NCI-H1092 treated with DMSO at 0.1 percent for 48 hours (cell line): ENCODE results near the gene PPP2CA.
"Not testable (repeated sequence)": the region's sequence is repeated elsewhere in the genome, so short reads cannot be mapped to it uniquely, and the experiment has no call there.

Experiments
- DNase-seq: peaks from one replicate; lab custom pipeline; 2025; lab: John Stamatoyannopoulos, UW

PPP2CA gene

DNA sequence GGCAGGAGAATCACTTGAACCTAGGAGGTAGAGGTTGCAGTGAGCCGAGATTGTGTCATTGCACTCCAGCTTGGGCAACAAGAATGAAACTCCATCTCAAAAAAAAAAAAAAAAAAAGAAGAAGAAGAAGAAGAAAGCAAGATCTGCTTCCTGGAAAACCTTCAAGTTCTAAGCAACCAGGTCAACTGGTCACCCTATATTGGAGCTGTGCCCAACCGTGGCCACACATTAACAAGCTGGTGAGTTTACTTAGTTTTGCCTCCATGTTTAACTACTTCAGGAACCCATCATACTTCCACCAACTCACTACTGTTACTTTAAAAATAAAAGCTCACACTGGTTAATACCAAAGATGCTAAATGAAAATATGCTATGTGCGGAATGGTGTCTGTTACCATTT, 36.8 kb downstream of the PPP2CA start:
- no peak for DNase-seq

DNA sequence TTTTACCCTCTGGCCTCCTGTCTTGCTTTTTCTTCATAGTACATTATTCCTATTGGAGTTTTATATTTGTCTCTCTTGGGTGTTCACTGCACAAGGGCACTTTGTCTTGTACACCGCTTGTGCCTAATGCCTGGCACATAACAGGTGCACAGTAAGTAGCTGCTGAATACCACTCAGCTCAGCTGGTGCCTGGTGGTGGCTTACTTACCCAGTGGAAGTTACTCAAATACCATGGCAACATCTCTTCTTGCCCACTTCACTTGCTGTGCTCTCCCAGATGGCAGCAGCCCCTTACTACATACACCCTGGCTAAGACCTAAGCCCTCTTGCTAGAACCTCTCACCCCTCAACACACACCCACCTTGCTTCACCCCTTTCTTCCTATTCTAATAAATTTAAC, 37.8 kb downstream of the PPP2CA start:
- no peak for DNase-seq

DNA sequence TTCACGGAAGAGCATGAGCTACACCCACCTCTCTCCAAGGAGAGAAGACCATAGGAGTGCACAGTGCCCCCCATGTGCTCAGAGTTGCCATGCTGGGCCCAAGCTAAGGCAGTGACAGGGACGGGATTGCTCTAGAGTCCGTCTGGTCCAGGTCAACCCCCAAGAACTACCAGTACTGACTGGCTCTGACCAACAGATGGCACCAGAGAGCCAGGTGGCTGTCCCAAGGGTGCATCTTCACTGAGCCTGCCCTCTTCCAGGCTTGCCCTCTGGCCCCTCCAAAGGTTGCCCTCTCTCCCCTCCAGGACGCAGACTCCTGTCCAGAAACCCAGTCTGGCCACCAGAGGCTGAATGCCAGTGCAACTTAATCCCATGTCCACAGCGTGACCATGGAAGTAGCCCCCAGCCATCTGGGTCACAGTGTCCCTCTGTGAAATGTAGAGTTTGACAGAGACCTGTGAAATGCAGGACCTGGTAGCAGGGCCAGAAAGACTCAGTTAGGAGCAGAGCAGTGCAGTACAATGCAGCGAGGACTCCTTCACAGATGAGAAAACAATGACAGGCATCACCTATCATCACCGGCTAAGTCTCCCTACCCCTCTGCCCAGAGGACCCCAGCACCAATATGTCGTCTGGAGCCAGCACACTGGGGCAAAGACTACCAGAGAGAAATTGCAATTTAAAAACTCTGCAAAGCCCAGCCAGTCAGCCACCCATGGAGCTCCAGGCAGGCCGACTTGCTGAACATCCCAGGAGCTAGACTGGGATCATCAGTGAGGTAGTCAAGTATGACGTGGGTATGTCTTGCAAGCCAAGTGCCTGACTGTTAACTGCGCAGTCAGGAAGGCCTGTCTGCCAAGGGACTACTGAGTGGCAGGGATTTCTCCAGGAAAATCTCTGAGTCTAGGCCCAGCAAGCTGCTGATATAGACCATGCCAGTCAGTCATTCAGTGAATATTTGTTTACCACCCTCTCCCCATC, 41.4 kb downstream of the PPP2CA start:
- peak; percentile 43 for DNase-seq

DNA sequence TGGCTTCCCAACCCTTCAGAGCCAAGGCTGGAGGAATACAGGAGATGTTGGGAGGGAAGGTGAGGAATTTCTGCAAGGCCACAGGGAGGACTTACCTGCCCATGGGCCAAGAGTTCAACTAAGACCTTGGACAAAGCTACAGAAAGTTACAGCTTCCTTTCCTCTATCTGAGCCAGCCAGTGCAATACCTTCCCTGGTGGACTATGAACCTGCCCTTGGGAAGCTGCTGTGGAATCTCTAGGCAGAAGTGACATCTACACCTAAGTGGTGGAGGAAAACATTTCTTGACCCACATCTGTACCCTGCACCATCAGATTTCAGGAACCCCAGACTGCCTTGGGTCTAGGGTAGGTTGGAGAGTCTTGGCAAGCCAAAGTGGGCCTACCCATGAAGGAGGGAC, 42.4 kb downstream of the PPP2CA start:
- no peak for DNase-seq

DNA sequence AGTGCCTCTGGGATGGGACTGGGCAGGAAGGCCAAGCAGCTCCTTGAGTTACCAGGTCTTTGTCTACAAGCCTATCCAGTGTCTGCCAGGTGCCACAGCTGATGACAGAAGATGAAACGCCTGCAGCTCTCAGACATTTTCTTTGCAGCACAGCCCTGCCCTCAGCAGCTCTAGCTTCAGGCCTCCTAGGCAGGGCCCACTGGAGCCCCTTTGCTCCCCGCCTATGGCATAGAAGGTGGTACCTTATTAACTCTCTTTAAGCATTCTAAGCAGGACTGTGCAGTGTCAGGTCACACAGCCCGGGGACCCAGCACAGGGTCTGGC, 47.8 kb downstream of the PPP2CA start:
- no peak for DNase-seq

DNA sequence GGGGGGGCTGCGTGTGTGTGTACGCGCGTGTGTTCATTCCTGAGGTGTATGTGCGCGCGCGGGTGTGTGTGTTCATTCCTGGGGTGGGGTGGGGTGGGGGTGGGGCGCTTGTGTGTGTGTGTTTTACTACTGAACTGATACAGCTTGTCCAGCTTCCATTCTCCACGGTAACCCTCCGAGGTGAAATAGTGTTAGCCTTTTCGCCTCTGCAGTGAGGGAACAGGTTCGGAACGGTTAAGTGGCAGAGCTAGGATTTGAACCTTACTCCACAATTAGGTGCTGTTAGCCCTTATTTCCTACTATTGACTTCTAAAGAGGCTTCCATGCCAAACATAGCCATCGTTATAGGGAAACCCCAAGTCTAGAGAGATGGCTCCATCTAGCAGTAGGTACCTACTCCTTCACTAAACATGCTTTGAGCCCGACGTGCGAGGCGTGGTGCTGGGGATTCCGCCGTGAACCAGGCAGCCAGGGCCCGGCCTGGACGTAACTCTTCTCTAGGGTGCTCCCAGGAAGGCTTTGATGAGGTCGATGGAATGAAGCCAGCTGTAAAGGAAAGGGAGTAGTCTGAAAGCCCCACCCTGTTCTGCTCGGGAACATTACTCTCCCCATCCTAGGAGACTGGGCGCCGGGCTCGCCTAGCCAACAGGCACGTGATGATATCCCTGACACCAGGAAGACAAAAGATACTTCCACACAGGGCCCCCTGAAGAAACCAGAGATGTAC, 48.3 kb downstream of the PPP2CA start:
- DNase-seq, result peak; percentile 23

DNA sequence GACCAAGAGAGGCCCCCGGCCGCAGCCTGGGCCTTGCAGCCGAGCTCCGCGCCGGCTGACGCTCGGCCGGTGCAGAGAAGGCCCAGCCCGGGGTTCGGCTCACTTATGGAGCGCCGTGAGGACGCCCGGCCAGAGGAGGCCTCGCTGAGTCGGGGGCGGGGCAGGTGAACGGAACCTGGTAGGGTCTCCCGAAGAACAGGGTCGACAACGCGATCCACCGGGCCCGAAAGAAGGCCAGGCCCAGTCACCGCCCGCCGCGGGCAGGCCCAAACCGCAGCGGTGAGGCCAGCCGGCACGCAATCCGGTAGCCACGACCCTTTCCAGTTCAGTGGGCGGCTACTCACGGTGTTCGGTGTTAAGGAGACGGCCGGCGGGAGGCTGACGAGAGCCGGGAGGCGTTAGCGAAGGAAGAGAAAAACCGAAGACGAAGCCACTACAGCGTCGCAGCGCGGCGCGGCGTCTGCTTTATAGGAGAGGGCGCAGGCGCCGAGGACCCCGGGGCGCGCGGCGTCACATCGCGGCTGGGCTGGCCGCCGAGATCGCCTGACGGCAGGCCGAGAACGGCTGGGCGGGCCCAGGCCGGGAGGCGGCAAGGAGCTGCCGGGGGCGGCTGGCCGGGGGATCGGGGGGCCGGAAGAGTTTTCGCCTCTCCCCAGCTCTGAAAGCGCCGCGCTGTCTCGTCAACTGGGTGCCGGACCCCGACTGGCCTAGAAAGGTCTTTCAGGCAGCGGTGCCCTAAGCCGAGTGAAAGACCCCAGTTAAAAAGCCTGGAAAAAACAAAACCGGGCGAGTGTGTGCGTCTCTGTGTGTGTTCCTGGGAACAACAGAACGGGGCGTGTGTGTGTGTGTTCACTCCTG, 49.1 kb downstream of the PPP2CA start, which contains the start of gene SKP1:
Gene SKP1, minus strand, starts transcription at position 440 of the 858 bp plus-strand sequence. CDS start 2,928 bp downstream, outside the sequence.
- DNase-seq, result peak; percentile 78

DNA sequence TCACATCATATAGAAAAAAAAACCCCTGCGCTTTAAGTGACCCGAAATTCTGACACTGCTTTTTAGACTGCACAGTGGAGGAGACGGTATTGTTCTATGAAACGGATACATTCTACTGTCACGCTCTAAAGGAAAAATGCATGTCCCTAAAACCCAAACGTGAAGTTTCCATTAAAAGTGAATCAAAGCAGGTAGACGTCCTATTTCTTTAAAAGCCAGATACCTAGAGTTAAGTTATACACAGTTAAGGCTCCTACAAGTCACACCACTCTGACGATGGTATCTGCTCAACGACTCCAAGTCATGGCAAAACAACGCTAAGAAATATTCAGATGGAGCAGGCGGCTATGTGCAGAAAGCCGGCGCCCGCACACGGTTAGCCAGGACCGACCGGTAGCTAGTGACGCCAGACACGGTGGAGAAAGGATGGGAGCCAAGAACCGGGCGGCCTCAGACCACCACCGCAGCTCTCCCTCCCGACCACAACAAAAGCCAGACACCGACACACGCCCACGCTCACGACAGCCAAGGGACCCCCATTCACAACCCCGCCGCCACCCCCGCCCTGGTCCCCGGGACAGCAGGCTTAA, 49.9 kb downstream of the PPP2CA start:
- no peak for DNase-seq

DNA sequence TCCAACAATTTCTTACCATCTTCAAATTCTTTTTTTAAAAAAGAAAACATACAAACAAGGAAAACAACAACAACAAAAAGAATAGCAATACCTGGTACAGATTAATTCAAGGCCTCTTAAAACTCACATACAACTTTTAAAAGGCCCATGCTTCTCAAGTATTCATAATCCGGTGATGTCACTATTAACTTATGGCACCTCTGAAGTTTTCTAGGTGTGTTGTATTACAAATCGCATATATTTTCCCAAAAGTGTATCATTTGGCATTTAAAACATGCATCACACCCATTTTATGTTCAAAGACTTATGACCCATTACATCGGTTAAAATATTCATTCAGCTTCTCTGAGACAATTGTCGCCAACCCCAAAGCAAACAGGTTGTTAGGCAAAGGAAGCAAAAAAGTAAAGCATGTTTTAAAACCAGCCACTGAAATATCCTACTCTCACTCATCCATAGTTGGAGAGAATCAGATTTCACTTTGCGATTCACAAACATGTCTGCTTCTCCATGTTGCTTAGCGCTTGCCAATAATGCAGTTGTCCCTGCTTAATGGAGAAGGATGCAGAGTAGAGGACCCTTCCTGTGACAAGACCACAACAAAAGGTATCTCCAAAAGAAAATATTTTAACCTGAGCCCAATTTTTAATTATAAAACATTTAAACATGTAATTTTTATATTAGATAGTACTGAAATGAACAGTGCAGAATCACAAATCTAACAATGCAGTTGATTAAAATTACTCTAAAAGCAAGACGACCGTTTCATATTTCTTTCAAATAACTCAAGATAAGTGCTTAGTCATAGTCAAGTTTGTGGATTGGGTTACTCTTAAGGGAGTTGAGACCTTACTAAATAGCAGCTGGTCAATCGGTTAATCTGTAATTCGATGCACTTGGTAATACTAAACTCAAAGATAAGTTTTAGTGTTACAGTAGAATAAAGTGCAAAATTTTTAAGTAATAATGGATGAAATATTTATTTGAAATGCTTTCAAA, 50.7 kb downstream of the PPP2CA start:
- DNase-seq, result no peak

DNA sequence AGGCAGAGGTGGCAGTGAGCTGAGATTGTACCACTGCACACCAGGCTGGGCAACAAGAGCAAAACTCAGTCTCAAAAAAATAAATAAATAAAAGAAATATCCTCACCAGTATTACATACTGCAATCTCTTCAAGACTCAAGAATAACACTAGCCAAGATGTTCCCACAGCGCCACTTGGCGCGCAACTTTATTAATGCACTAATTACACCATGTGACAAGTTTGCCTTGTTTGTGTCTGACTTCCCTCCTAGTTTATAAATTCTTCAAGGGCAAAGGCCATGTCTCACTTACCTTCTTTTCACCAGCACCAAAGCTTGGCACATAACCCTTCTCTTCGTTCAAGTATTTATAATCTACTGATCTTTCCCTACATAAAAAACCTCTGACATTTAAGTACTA, 53.9 kb downstream of the PPP2CA start:
- no peak for DNase-seq

DNA sequence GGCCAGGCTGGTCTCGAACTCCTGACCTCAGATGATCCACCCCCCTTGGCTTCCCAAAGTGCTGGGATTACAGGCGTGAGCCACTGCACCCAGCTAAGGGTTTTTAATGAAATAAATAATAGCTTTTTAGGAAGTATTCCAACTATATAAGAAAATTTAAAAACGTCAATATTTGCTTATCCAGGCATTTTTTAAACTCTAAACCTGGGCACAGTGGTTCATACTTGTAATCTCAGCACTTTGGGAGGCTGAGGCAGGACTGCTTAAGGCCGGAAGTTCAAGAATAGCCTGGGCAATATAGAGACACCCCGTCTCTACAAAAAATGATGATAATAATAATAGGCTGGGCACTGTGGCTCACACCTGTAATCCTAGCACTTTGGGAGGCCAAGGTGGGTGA, 63.3 kb downstream of the PPP2CA start:
- DNase-seq, result no peak

DNA sequence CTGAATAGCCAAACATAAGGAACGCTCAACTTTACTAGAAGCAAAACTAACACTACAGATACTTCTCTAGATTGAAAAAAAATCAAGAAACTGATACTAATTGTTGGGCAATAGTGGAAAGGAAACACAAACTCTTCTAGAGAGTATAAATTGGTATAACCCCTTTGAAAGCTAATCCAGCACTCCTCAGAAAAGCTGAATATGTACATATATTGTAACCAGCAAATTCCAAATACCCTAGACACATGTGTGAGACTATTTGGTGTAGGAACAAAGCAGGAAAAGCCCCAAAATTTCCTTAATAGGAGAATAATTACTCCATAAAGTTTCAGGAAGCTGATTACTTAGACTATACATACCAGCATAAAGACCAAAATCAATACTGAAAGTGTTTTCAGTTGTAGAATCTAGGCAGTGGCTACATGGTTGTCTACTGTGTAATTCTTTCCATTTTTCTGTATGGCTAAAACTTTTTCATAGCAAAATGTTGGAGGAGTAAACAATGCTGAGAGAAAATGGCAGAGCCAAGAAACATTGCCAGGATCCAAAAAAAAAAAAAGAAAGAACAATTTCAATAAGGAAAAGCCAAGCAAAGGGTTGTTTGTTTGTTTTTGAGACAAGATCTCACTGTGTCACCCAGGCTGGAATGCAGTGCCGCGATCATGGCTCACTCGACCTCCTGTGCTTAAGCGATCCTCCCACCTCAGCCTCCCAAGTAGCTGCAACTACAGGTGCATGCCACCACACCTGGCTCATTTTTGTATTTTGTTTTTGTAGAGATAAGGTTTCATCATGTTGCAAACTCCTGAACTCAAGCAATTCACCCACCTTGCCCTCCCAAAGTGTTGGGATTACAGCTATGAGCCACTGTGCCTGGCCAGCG, 64.1 kb downstream of the PPP2CA start:
- no peak for DNase-seq

DNA sequence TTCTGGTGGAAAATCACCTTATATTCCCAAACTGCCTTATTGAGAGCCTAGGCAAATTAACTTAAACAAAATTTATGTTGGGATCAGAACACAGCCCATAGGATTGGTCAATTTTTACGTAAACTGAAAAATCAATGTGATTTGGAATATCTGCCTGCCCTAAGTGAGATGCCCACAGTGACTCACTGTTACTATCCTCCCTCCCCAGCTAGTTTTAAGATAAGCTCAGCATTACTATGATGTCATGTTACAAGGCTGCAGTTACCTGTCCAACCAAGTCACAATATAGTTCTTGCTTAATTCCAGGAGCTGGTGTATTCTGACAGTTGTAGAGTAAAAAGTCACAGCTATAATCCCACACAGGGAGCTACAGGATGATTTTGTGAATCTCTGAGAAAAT, 72.2 kb downstream of the PPP2CA start:
- no peak for DNase-seq

DNA sequence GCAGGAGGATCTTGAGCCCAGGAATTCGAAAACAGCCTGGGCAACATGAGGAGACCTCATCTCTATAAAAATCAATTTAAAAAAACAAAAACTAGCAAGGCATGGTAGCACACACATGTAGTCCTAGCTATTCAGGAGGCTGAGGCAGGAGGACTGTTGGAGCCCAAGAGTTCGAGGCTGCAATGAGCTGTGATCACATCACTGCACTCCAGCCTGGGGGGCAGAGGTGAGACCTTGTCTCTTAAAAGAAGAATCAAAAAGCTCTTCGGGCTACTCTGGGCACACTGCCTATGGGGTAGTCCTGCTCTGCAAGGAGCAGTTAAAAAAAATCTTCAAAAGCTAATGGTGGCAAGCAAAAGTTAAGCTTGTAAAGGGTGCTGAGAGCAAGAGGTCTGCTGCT, 72.6 kb downstream of the PPP2CA start:
- no peak for DNase-seq

DNA sequence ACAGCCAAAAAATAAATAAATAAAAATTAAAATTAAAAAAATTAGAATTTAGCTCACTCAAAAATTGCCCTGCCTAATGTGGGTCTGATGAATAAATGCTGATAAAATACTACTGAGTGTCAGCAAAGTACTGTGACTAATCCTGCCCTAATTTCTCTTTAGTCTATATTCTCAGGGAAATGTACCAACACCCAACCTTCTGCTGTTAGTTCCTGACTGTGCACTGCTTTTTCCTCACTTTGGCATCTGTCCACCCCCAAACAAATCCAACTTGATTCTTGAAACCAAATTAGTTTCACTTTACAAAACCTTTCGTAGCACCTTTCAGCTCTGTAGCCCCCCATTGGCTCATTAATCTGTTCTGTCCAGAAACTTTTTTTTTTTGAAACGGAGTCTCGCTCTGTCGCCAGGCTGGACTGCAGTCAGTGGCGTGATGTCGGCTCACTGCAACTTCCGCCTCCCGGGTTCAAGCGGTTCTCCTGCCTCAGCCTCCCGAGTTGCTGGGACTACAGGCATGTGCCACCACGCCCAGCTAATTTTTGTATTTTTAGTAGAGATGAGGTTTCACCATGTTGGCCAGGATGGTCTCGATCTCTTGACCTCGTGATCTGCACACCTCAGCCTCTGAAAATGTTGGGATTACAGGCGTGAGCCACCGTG, 73.6 kb downstream of the PPP2CA start:
- DNase-seq, result not testable (repeated sequence)

DNA sequence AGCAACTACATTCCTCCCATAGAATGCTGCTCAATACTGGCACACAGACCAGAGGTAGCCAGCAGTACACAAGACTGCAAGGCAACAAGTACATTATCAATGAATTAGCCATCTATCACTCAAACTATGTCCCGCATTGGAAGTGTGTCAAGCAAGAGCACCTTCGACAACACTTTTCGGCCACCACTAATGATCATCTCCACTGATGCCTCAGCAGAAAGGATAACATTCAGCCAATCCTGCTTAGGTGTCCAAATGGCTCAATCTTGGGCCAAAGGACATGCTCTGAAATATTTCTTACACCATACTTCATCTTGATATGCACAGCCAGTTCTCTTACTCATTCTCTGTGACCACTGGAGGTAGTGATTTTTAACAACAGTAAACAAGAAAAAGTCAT, 74.2 kb downstream of the PPP2CA start:
- DNase-seq, result no peak

DNA sequence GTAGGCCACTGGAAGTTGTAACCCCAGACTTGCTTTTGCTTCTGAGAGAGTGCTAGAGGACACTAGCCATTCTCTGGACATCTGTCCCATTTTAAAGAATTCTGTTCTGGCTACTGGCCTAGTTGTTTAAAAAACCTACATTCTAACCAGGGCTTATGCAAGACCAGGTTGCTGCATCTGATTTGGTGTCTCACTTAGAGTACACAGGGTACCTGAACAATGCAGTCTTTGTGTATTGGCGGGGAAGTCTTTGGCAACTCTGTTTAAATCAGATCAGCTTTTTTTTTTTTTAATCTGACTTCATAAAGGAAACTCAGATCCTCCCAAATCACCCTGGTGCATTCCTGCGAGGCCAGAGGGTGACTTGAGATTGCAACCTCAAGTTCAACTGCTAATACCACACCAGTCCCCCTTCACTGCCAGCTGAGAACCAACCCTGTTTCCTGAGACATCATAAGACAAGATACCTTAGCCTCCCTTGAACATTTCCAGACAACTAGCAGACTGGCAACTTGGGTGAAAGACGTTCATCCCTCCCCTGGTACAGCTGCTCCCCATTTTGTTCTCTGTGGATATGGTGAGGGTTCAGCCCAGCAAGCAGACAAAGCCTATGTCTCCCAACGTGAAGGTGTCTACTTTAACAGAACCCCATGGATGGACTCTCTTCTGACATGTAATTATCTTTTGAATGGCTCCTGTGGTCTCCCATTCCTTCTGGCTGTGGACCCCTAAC, 76.1 kb downstream of the PPP2CA start:
- DNase-seq, result no peak

DNA sequence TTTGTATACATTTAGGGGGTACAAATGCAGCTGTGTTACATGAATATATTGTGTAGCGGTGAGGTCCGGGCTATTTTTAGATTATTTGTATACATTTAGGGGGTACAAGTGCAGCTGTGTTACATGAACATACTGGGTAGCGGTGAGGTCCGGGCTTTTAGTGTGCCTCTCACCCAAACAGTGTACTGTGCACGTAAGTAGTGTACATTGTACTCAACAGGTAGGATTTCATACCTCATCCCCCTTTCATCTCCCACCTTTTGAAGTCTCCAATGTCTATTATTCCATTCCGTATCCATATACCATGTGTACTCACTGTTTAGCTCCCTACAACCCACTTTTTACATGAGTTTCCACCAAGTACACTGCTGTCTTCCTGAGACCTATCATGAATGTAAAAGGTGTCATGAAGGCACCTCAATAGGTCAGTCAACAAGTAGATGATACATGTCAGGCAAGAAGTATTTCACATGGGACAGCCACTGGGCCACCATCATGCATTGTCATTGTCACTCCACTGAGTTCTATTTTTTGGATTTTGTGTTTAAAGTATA, 76.8 kb downstream of the PPP2CA start:
- no peak for DNase-seq
